ENCODE results near the gene IGF1R. TPM values are rescaled to one million over a fixed set of nuclear protein-coding genes. Genes with fewer than 3 reads are reported as not detected.

The IGF1R gene
- total RNA-seq, 4 donors from 2014 or later, result 59.6 to 172 (median 88.5) TPM

- intact Hi-C loops (cut with DNase I; ENCODE audit: low total_unique reads), result no loop called here
- TF ChIP-seq POLR2A (IDR thresholded peaks at IDR 0.05), result no peak
- TF ChIP-seq, protein P1, sequence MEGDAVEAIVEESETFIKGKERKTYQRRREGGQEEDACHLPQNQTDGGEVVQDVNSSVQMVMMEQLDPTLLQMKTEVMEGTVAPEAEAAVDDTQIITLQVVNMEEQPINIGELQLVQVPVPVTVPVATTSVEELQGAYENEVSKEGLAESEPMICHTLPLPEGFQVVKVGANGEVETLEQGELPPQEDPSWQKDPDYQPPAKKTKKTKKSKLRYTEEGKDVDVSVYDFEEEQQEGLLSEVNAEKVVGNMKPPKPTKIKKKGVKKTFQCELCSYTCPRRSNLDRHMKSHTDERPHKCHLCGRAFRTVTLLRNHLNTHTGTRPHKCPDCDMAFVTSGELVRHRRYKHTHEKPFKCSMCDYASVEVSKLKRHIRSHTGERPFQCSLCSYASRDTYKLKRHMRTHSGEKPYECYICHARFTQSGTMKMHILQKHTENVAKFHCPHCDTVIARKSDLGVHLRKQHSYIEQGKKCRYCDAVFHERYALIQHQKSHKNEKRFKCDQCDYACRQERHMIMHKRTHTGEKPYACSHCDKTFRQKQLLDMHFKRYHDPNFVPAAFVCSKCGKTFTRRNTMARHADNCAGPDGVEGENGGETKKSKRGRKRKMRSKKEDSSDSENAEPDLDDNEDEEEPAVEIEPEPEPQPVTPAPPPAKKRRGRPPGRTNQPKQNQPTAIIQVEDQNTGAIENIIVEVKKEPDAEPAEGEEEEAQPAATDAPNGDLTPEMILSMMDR (IDR thresholded peaks at IDR 0.05), result no peak
- no peak for DNase-seq (ENCODE audit: low spot score in 2 of 2)
- no peak overlapping the region for H3K4me3 ChIP-seq (ENCODE audit: low read depth, poor library complexity, severe bottlenecking)
- WGBS, 2 donors, result 76 to 81% methylated on average over 5 of the region's 5 CpGs
These were observed 190.3 kb downstream of the IGF1R start for GRCh38 chr15:98838387-98839259.

DNA sequence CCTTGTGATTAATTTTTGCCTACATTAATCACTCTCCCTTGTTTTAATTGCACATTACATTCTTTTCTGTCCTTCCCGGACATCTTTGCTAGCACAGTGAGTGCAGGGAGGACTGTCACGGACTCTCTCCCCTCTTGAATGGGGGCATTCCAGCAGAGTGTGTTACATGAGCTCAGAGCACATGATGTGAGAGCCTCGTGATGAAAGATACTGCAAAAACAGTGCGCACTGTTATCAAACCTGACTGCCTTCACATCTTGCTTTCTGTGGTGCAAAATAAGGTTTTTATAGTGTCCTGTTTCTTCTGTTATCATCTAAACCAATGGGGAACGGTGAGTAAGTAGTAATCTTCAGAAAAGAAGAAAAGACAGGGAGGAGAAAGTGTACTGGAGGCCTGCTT is 191.7 kb downstream of the IGF1R start:
- intact Hi-C loops (cut with DNase I; ENCODE audit: low total_unique reads), result no loop called here
- no peak for TF ChIP-seq POLR2A (IDR thresholded peaks at IDR 0.05)
- TF ChIP-seq, protein P1 (IDR thresholded peaks at IDR 0.05), result no peak
- no peak for DNase-seq (ENCODE audit: low spot score in 2 of 2)
- H3K4me3 ChIP-seq (ENCODE audit: low read depth, poor library complexity, severe bottlenecking), result no peak overlapping the region
- 80 to 95% methylated on average over 5 of the region's 5 CpGs for WGBS, 2 donors

GRCh38 chr15:98841419-98841970 is 193.2 kb downstream of the IGF1R start:
- WGBS, 2 donors, result 70 to 87% methylated on average over 4 of the region's 4 CpGs
- no peak for TF ChIP-seq POLR2A (IDR thresholded peaks at IDR 0.05)
- TF ChIP-seq, protein P1 (IDR thresholded peaks at IDR 0.05), result no peak
- DNase-seq (ENCODE audit: low spot score in 2 of 2), result no peak
- intact Hi-C loops (cut with DNase I; ENCODE audit: low total_unique reads), result no loop called here
- no peak overlapping the region for H3K4me3 ChIP-seq (ENCODE audit: low read depth, poor library complexity, severe bottlenecking)

GRCh38 chr15:98842192-98842972 is 194.0 kb downstream of the IGF1R start:
- H3K4me3 ChIP-seq (ENCODE audit: low read depth, poor library complexity, severe bottlenecking), result no peak overlapping the region
- TF ChIP-seq, protein P1 (IDR thresholded peaks at IDR 0.05), result no peak
- TF ChIP-seq POLR2A (IDR thresholded peaks at IDR 0.05), result no peak
- DNase-seq (ENCODE audit: low spot score in 2 of 2), result no peak
- WGBS, 2 donors, result 58 to 66% methylated on average over 6 of the region's 6 CpGs
- intact Hi-C loops (cut with DNase I; ENCODE audit: low total_unique reads), result no loop called here

GRCh38 chr15:98842973-98843285 is 194.6 kb downstream of the IGF1R start:
- intact Hi-C loops (cut with DNase I; ENCODE audit: low total_unique reads), result no loop called here
- no peak for DNase-seq (ENCODE audit: low spot score in 2 of 2)
- no peak overlapping the region for H3K4me3 ChIP-seq (ENCODE audit: low read depth, poor library complexity, severe bottlenecking)
- WGBS, 2 donors, result 63 to 75% methylated on average over 4 of the region's 4 CpGs
- TF ChIP-seq, protein P1 (IDR thresholded peaks at IDR 0.05), result no peak
- TF ChIP-seq POLR2A (IDR thresholded peaks at IDR 0.05), result no peak
